Vagina (tissue), 2 donors: ENCODE data around the gene CYSRT1.

Experiments
- POLR2A ChIP-seq, 2 donors: fragments of 450-650 bp; IDR thresholded peaks; one replicate each; pipeline ENCODE4 v1.6.1; 2017; ENCODE audit warnings: antibody characterized with exemption in 2 of 2, mild to moderate bottlenecking in 2 of 2, moderate library complexity in 2 of 2
- POLR2AphosphoS5 ChIP-seq, 2 donors: sonication (generic); formaldehyde crosslinking; IDR thresholded peaks; one replicate each; pipeline ENCODE4 v1.9.0; 2017; ENCODE audit warnings: antibody characterized with exemption in 2 of 2, mild to moderate bottlenecking in 2 of 2, low read depth in 1 of 2; ENCODE audit not compliant: insufficient read depth in 1 of 2

DNA sequence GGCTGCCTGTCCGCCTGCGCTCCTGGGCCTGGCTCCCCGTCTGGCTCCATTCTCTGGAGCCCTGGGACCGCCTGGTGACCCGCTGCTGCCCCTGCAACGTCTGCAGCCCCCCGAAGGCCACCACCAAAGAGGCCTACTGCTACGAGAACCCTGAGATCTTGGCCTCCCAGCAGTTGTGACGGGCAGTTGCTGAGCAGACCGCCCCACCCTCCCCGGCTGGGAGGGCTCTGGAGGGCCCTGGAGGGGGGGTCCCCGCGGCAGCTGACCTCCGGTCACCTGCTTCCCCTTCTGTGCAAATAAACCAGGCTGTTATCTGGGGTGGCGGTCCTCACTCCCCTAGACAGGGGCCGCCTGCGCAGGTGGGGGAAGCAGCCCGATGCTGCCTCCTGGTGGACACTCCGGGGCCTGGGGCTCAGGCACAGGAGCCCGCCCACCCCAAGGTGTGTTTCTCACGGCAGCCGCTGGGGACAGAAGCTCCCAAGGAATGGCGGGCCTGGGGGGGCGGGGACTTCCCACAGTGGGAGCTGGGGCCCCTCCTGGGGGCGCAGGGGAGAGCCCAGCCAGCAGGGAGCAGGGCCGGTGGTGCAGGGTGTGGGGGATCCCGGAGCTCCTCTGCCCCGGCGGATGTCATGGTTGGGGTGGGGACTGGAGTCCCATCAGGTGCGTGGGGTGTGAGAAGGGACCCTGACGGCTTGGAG lies 11.4 kb downstream of the CYSRT1 start:
- TF ChIP-seq POLR2A (IDR thresholded peaks at IDR 0.05) (no peak), POLR2AphosphoS5 (IDR thresholded peaks at IDR 0.05; ENCODE audit: insufficient read depth in 1 of 2, low read depth in 1 of 2) (peak; percentile 40 to 49)
